GM19324 (cell line): ENCODE measurements around the gene GRB14.
"Not testable (repeated sequence)": the region's sequence is repeated elsewhere in the genome, so short reads cannot be mapped to it uniquely, and the experiment has no call there.

Experiments used
- ATAC-seq: cut with Tn5 transposase; IDR thresholded peaks from one replicate; pipeline ENCODE4 v1.9.1; 2021; ENCODE audit warnings: mild to moderate bottlenecking, moderate library complexity; ENCODE audit not compliant: unreplicated experiment, low FRiP score

Gene GRB14

DNA sequence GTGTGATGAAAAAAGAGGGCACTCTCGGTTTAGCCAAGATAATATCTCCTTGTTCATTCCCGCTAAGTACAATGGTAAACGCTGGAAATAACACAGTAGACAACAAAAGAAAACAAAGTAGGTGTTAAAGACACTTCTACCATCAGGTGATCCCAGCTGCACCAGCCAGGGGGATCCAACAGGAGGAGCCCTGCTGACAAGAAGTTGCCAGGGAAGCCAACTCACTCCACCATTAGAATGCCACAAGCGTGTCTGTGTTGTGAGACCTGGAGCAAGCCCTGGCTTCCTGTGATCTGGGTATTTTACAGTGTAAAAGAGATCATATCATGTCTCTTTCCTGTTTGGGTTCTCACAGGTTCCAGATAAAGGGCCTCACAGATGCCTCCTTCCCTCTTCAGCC, 117.0 kb downstream of the GRB14 start:
- ATAC-seq: no peak

GRCh38 chr2:164498836-164499235, 122.4 kb downstream of the GRB14 start:
- no peak for ATAC-seq

- ATAC-seq: no peak
These were observed 124.4 kb downstream of the GRB14 start for GRCh38 chr2:164496881-164497280.

- ATAC-seq: no peak
These were observed 124.9 kb downstream of the GRB14 start for GRCh38 chr2:164496421-164496820.

GRCh38 chr2:164495491-164496223, 125.6 kb downstream of the GRB14 start:
- no peak for ATAC-seq

DNA sequence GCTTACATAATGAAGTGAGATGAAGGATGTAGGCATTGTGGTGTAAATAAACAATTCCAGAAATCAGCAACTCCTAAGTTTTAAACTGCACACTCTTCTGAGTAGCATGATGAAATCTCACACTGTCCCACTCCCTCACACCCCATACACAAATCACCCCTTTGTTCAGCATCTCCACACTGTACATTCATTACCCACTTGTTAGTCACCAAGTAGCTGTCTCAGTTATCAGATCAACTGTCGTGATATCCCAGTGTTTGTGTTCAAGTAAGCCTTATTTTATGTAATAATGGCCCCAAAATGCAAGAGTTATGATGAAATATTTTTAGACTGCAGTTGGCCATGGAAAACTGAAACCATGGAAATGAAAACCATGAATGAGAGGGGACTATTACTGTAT, 135.7 kb downstream of the GRB14 start:
- no peak for ATAC-seq

DNA sequence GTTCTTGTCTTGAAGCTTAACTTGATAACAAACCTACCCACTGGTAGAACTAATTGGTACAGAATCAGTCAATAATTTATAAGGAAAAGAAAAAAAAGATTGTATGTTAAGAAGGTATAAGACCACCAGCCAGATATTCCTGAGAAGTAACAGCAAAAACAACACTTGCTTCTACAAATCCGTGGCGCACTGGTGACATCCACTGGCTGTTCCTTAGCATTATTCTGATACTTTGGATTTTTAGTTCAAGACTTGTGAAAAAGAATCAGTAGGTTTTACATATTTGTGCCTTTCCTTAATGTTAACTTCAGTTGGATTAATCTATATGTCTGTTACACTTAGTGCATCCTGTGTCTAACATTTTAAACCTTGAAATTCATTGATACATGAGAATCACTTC, 141.8 kb downstream of the GRB14 start:
- ATAC-seq: no peak

DNA sequence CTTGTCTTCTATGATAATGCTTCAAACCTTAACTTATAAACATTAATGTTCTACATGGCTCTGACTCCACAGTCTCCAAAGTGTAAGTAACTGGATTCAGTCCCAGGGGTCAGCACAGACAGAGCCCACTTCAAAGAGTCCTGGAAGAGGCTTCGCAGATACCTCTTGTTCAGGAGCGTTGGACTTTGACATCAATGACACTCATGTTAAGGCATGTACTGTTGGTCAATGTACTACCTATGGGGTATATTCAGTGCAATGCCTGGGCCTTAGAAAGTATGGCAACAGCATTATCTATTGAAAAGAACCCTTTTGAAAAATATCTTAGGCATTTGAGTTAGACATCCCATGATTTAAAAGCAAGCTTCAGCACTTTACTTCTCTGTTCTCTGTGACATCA, 143.1 kb downstream of the GRB14 start:
- no peak for ATAC-seq

DNA sequence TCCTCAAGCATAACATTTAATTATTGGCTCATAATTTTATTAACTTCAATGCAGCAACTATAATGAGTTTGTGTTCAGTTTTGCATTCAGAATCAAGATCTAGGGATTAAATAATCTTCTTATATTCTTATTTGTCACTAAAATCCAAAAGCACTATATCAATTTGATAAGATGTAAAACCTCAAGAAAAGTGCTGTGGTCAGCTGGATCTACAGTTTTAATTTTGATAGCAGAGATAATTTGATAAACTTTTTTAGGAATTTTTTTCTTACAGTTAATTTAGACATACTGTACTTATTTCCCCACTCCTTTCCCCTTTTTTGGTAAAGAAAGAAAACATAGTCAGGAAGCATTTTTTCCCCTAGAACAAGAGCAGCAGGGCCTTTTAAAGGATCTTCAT, 146.4 kb downstream of the GRB14 start:
- ATAC-seq: no peak

DNA sequence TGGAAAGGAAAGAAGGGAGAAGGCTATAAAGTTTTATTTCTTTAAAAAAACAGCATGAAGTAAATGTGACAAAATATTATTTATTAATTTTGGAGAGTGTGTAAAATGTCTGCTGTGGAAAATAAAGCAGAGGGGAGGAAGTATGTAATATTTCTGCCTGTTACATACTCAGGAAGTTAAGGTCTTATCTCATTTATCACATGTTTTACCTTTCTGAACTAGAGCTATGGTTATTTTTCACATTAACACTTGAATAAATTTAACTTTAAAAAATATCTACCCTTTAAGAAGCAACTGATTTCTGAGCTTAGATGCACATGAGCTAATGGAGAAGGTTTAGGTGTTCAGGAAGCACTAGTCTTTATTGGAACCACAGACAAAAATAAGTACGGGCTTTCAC, 148.3 kb downstream of the GRB14 start:
- ATAC-seq: no peak

DNA sequence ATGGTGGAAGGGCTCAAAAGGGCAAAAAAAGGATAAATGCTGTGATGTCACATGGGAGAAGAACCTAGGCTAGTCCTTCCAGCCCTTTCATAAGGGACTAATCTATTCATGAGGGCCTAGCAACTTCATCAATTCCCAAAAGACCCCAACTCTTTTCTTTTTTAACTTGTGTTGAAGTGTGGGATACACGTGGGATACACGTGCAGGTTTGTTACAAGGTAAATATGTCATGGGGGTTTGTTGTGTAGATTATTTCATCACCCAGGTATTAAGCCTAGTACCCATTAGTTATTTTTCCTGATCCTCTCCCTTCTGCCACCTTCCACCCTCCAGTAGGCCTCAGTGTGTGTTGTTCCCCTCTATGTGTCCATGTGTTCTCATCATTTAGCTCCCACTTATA, 156.2 kb downstream of the GRB14 start:
- not testable (repeated sequence) for ATAC-seq

DNA sequence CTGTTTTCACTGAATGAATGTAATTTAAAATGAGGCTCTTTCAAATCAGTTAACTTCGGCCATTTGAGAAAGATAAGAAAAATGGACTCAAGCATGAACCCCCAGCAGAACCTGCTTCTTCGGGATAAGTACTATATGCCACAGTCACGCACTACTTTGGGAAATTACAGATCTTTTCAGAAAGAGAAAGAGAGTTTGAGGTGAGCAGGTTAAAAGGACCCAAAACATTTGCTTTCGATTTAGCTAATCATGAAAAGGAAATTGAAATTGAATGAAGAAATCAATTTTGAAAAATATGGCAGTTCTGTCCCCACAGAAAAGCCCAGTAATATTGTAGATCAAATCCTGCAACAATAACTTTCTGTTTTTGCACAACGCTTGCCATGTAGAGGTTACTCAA, 156.9 kb downstream of the GRB14 start:
- peak; percentile 57 for ATAC-seq

- no peak for ATAC-seq
These were observed 162.5 kb downstream of the GRB14 start for GRCh38 chr2:164458792-164459191.

GRCh38 chr2:164457271-164457670, 164.0 kb downstream of the GRB14 start:
- no peak for ATAC-seq

DNA sequence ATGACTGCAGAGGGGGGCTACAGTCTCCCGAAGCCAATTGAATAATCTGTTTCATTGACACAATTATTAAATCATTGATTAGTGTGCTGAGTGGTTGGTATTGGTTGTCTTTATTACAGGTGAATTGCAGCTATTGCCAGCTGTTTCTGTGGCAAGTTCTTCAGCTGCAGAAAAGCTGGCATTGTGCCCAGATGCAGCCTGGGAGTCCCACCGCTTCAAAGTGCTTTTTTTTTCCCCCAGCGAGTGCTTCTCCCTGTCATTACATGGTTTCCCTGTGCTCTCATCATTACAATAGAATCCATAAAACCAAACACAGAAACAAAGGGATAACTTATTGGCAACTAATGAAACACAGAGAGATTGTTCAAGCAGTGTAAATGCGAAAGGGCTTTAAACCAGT, 164.7 kb downstream of the GRB14 start:
- no peak for ATAC-seq

GRCh38 chr2:164453656-164454305, 167.5 kb downstream of the GRB14 start:
- no peak for ATAC-seq

DNA sequence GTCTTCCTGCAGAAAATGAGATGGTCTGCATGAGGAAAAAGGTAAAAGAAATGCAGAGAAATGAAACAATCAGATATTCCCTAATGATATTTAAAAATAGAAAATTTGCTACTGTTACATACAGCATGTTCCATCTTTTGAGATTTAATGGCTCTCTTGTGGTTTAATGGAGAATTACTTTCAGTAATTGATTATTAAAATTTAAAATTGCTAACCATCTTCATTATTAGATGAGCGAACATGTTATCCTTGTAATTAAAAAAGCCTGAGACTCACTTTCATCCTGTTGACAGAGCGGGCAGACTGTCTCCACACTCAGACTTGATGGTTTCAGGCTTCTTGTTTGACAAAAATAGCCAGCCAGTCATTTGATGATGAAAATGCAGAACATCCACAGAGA, 171.0 kb downstream of the GRB14 start:
- no peak for ATAC-seq

DNA sequence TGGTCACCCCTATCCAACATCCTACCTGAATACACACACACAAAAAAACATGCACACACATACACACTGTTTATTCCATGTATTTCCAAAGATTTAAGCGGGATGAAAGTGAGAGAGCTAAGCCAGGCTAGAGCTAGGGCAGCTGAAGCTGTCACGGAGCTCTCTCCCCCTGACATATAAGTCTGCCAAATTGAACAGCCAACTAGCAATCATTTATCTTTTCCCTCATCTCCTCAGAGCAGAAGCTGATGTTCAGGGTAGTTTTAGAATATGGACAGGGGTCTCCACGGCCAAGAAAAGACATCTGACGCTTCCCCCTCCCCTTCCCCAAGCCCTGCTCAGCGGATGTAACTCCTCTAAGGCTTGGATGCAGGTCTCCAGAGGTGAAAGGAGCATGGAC, 171.6 kb downstream of the GRB14 start:
- no peak for ATAC-seq

GRCh38 chr2:164447660-164448059, 173.6 kb downstream of the GRB14 start:
- no peak for ATAC-seq
